H9 (cell line): ENCODE results near the gene ITIH5. TPM values are rescaled to one million over a fixed set of nuclear protein-coding genes. Genes with fewer than 3 reads are reported as not detected.

ENCODE experiments used
- DNase-seq: peaks from one replicate; pipeline ENCODE4 v3.0.0-alpha.2; 2017
- H2AFZ ChIP-seq: one replicate; pipeline ENCODE4 v1.6.1; 2013; ENCODE audit warnings: mild to moderate bottlenecking, low read length, control low read depth, moderate library complexity
- H2AK5ac ChIP-seq: 2 replicates; pipeline ENCODE4 v1.6.1; 2013; ENCODE audit warnings: low read length, control low read depth, mixed read lengths; ENCODE audit not compliant: insufficient read length
- H2BK120ac ChIP-seq: one replicate; pipeline ENCODE4 v1.6.1; 2013; ENCODE audit warnings: low read depth, mild to moderate bottlenecking, low read length, control low read depth, inconsistent platforms; ENCODE audit not compliant: poor library complexity, severe bottlenecking
- H2BK12ac ChIP-seq: 2 replicates; pipeline ENCODE4 v1.6.1; 2013; ENCODE audit warnings: low read length, control low read depth, mixed read lengths, low read depth; ENCODE audit not compliant: insufficient read length
- H2BK15ac ChIP-seq: 2 replicates; pipeline ENCODE4 v1.6.1; 2013; ENCODE audit warnings: low read depth, low read length, control low read depth
- H2BK20ac ChIP-seq: one replicate; pipeline ENCODE4 v1.6.1; 2013; ENCODE audit warnings: low read depth, mild to moderate bottlenecking, low read length, control low read depth, inconsistent platforms; ENCODE audit not compliant: poor library complexity, severe bottlenecking
- H2BK5ac ChIP-seq: 2 replicates; pipeline ENCODE4 v1.6.1; 2013; ENCODE audit warnings: low read length, control low read depth, mixed read lengths; ENCODE audit not compliant: insufficient read length
- H3K14ac ChIP-seq: 2 replicates; pipeline ENCODE4 v1.6.1; 2013; ENCODE audit warnings: low read length, control low read depth; ENCODE audit not compliant: insufficient read depth
- H3K18ac ChIP-seq: 2 replicates; pipeline ENCODE4 v1.6.1; 2013; ENCODE audit warnings: low read depth, mild to moderate bottlenecking, mixed read lengths, low read length, control low read depth; ENCODE audit not compliant: insufficient read length
- H3K23ac ChIP-seq: 2 replicates; pipeline ENCODE4 v1.6.1; 2013; ENCODE audit warnings: low read length, control low read depth, mixed read lengths, low read depth; ENCODE audit not compliant: insufficient read length
- H3K23me2 ChIP-seq: 2 replicates; pipeline ENCODE4 v1.6.1; 2013; ENCODE audit warnings: low read depth, mild to moderate bottlenecking, mixed read lengths, low read length, control low read depth; ENCODE audit not compliant: insufficient read length, poor library complexity, severe bottlenecking
- H3K27ac ChIP-seq: 2 replicates; pipeline ENCODE4 v1.5.1; 2013; ENCODE audit warnings: low read length, control low read depth, mixed read lengths, low read depth; ENCODE audit not compliant: insufficient read length
- H3K27me3 ChIP-seq: 2 replicates; pipeline ENCODE4 v1.6.1; 2013; ENCODE audit warnings: low read length, control low read depth, inconsistent platforms; ENCODE audit not compliant: insufficient read depth
- H3K4ac ChIP-seq: 2 replicates; pipeline ENCODE4 v1.6.1; 2013; ENCODE audit warnings: low read depth, mild to moderate bottlenecking, control low read depth, inconsistent platforms, low read length, moderate library complexity
- H3K4me1 ChIP-seq: 2 replicates; pipeline ENCODE4 v1.6.1; 2013; ENCODE audit warnings: low read length, control low read depth, inconsistent platforms; ENCODE audit not compliant: insufficient read depth
- H3K4me2 ChIP-seq: 2 replicates; pipeline ENCODE4 v1.6.1; 2013; ENCODE audit warnings: low read length, control low read depth, mixed read lengths; ENCODE audit not compliant: insufficient read length, insufficient read depth
- H3K56ac ChIP-seq: 2 replicates; pipeline ENCODE4 v1.6.1; 2013; ENCODE audit warnings: low read depth, mild to moderate bottlenecking, mixed read lengths, low read length, control low read depth; ENCODE audit not compliant: insufficient read length
- H3K79me1 ChIP-seq: 2 replicates; pipeline ENCODE4 v1.6.1; 2013; ENCODE audit warnings: low read depth, mild to moderate bottlenecking, moderate library complexity, low read length, control low read depth, inconsistent platforms; ENCODE audit not compliant: insufficient read depth, poor library complexity, severe bottlenecking
- H3K79me2 ChIP-seq: 2 replicates; pipeline ENCODE4 v1.6.1; 2013; ENCODE audit warnings: low read length, control low read depth, inconsistent platforms; ENCODE audit not compliant: insufficient read depth
- H3K9ac ChIP-seq: 2 replicates; pipeline ENCODE4 v1.6.1; 2013; ENCODE audit warnings: low read length, control low read depth, mixed read lengths; ENCODE audit not compliant: insufficient read length; ENCODE audit errors: extremely low read depth
- H3K9me3 ChIP-seq: one replicate; pipeline ENCODE4 v1.6.1; 2013; ENCODE audit warnings: low read depth, low read length, inconsistent platforms; ENCODE audit not compliant: control insufficient read depth
- H3T11ph ChIP-seq: one replicate; pipeline ENCODE4 v1.6.1; 2013; ENCODE audit warnings: mild to moderate bottlenecking, low read length, control low read depth, inconsistent platforms
- H4K20me1 ChIP-seq: one replicate; pipeline ENCODE4 v1.6.1; 2013; ENCODE audit not compliant: control insufficient read depth, insufficient read length, insufficient read depth
- H4K5ac ChIP-seq: 2 replicates; pipeline ENCODE4 v1.6.1; 2013; ENCODE audit warnings: low read depth, mild to moderate bottlenecking, mixed read lengths, low read length, control low read depth; ENCODE audit not compliant: insufficient read length
- H4K8ac ChIP-seq: replicated peaks from 2 replicates; pipeline ENCODE4 v1.6.1; 2013; ENCODE audit warnings: low read length, control low read depth, mixed read lengths, low read depth; ENCODE audit not compliant: insufficient read length
- H4K91ac ChIP-seq: 2 replicates; pipeline ENCODE4 v1.6.1; 2013; ENCODE audit warnings: low read depth, mild to moderate bottlenecking, moderate library complexity, mixed read lengths, low read length, control low read depth; ENCODE audit not compliant: insufficient read length
- H3K27ac Mint-ChIP-seq, 3 experiments: 2 replicates in 2 of 3; 3 replicates in 1 of 3; pipeline ENCODE4 v1.8.0; 2020 to 2021; ENCODE audit warnings: mixed read lengths in 3 of 3, mild to moderate bottlenecking in 1 of 3, moderate library complexity in 1 of 3
- H3K27me3 Mint-ChIP-seq: 2 replicates; pipeline ENCODE4 v1.8.0; 2021; ENCODE audit warnings: low read depth, mild to moderate bottlenecking, moderate library complexity, mixed read lengths
- H3K36me3 Mint-ChIP-seq, 3 experiments: 2 replicates in 2 of 3; 3 replicates in 1 of 3; pipeline ENCODE4 v1.8.0; 2020 to 2021; ENCODE audit warnings: low read depth in 3 of 3, mixed read lengths in 3 of 3; ENCODE audit not compliant: insufficient read depth in 1 of 3
- H3K4me1 Mint-ChIP-seq, 2 experiments: 2 replicates each; pipeline ENCODE4 v1.8.0; 2020; ENCODE audit warnings: mixed read lengths in 2 of 2
- H3K4me3 Mint-ChIP-seq, 2 experiments: 2 replicates in 1 of 2; 3 replicates in 1 of 2; pipeline ENCODE4 v1.8.0; 2020 to 2021; ENCODE audit warnings: mild to moderate bottlenecking in 2 of 2, mixed read lengths in 2 of 2, moderate library complexity in 1 of 2
- H3K9me3 Mint-ChIP-seq, 2 experiments: 2 replicates in 1 of 2; 3 replicates in 1 of 2; pipeline ENCODE4 v1.8.0; 2020; ENCODE audit warnings: mild to moderate bottlenecking in 2 of 2, mixed read lengths in 2 of 2, moderate library complexity in 1 of 2
- WGBS: extraction: QIAGEN DNeasy Blood & Tissue Kit; methylation state at CpG from one replicate; pipeline ENCODE4 v1.1.7; 2013; ENCODE audit warnings: missing lambda C conversion rate, low lambda C conversion rate, mixed read lengths; ENCODE audit not compliant: insufficient read length; ENCODE audit errors: extremely low coverage; 5-methylcytosine and 5-hydroxymethylcytosine counted together
- total RNA-seq: library from RNA; stranded (reverse); gene quantifications from 2 replicates; pipeline ENCODE4 v1.2.1, GENCODE V29; 2021
- TF ChIP-seq, protein P1 (sequence below): fragments of 200-600 bp; sonication (generic); conservative IDR thresholded peaks from 3 replicates; pipeline ENCODE4 v1.8.0; 2021; ENCODE audit warnings: antibody characterized with exemption, mild to moderate bottlenecking

The ITIH5 gene
- total RNA-seq, 1 experiment from 2014 or later, result 1.3 TPM

DNA sequence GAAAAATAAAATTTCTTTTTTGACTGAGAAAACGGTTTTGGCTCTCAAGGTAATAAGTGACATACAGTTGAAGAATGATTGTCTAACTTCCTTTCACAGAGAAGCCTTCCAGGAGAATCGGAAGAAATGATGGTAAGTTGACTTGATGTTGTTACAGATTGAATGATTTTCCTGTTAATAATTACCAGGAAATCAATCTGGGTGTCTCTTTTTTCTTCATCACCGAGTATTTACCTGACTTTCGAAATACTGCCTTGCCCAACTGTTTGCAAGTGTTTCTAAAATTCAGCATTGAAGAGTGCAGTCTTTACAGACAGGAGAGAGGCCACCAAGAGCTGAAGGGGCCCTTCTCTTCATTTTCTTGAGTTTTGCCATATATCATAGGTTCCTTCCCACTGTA is 40.3 kb upstream of the ITIH5 start:
- Histone ChIP-seq H3K27ac (no peak overlapping the region), H4K91ac (no peak overlapping the region), H3K9ac (no peak overlapping the region), H2AFZ (no peak overlapping the region), H3K4ac (no peak overlapping the region), H3K14ac (no peak overlapping the region), H3K23me2 (no peaks in the 10 kb centered on the region), H3K9me3 (no peaks in the 10 kb centered on the region), H3K4me2 (no peak overlapping the region), H4K5ac (no peak overlapping the region), H3K79me2 (no peaks in the 10 kb centered on the region), H3K23ac (no peak overlapping the region), H2BK120ac (no peak overlapping the region), H4K20me1 (no peaks in the 10 kb centered on the region), H2BK5ac (no peak overlapping the region), H3K18ac (no peak overlapping the region), H3K79me1 (no peaks in the 10 kb centered on the region), H3T11ph (no peak overlapping the region), H2BK15ac (no peak overlapping the region), H4K8ac (no peak overlapping the region), H3K27me3 (no peaks in the 10 kb centered on the region), H2BK12ac (no peak overlapping the region), H3K56ac (no peak overlapping the region), H2AK5ac (no peak overlapping the region), H2BK20ac (no peak overlapping the region), H3K4me1 (peaks cover 3% of the 10 kb centered on the region; the same call in 1 of the 2 replicates)
- WGBS, result no CpG with 5 or more reads among the region's 4 CpGs
- Mint-ChIP-seq H3K27me3 (peaks cover 2% of the 10 kb centered on the region; the same call in 1 of the 2 replicates), H3K4me3 (no peak overlapping the region), H3K27ac (no peak overlapping the region), H3K4me1 (peaks cover 5 to 6% of the 10 kb centered on the region in 2 experiments; a peak in 3 of 4 replicates), H3K36me3 (no peaks in the 10 kb centered on the region), H3K9me3 (no peaks in the 10 kb centered on the region)
- DNase-seq, result no peak
- TF ChIP-seq, protein P1, sequence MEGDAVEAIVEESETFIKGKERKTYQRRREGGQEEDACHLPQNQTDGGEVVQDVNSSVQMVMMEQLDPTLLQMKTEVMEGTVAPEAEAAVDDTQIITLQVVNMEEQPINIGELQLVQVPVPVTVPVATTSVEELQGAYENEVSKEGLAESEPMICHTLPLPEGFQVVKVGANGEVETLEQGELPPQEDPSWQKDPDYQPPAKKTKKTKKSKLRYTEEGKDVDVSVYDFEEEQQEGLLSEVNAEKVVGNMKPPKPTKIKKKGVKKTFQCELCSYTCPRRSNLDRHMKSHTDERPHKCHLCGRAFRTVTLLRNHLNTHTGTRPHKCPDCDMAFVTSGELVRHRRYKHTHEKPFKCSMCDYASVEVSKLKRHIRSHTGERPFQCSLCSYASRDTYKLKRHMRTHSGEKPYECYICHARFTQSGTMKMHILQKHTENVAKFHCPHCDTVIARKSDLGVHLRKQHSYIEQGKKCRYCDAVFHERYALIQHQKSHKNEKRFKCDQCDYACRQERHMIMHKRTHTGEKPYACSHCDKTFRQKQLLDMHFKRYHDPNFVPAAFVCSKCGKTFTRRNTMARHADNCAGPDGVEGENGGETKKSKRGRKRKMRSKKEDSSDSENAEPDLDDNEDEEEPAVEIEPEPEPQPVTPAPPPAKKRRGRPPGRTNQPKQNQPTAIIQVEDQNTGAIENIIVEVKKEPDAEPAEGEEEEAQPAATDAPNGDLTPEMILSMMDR, result no peak
